Motor neuron (in vitro differentiated cells): ENCODE results near the gene SPEN. TPM values are rescaled to one million over a fixed set of nuclear protein-coding genes. Genes with fewer than 3 reads are reported as not detected.
"Not testable (repeated sequence)": the region's sequence is repeated elsewhere in the genome, so short reads cannot be mapped to it uniquely, and the experiment has no call there.

Experiments
- ATAC-seq, 8 experiments: fragments of 200-7000 bp; cut with Tn5 transposase; replicated peaks in 6 of 8; 2 replicates each; pipeline ENCODE4 v1.8.0; 2021; ENCODE audit warnings: mild to moderate bottlenecking in 8 of 8, moderate library complexity in 8 of 8
- H3K27ac ChIP-seq, 2 donors: fragments of 250-450 bp; sonication (Bioruptor Pico); 2 replicates each; pipeline ENCODE4 v1.9.0; 2021; ENCODE audit warnings: antibody characterized with exemption in 2 of 2, mild to moderate bottlenecking in 2 of 2, moderate library complexity in 1 of 2
- H3K4me1 ChIP-seq, 2 donors: fragments of 250-450 bp; sonication (Bioruptor Pico); replicated peaks in 1 of 2; 2 replicates each; pipeline ENCODE4 v1.6.1; 2021; ENCODE audit warnings: antibody characterized with exemption in 2 of 2, mild to moderate bottlenecking in 2 of 2, moderate library complexity in 1 of 2
- H3K4me3 ChIP-seq, 5 donors: fragments of 250-450 bp; sonication (Bioruptor Pico); 2 replicates each; pipeline ENCODE4 v1.9.0; 2021; ENCODE audit warnings: antibody characterized with exemption in 5 of 5, mild to moderate bottlenecking in 5 of 5, moderate library complexity in 4 of 5
- WGBS, 10 experiments: fragments of 450-650 bp; shearing (Covaris generic); methylation state at CpG; one replicate each; pipeline ENCODE4 v1.0.0; 2022; 5-methylcytosine and 5-hydroxymethylcytosine counted together
- in situ Hi-C, 9 experiments: fragments of 400-800 bp; cut with MboI; loops; one replicate each; pipeline ENCODE4 v1.15.0; 2021; ENCODE audit warnings: low sequenced_read_pairs in 9 of 9, low pct_unique_long_range_greater_than_20kb in 2 of 9; ENCODE audit not compliant: unreplicated experiment in 9 of 9
- total RNA-seq, 8 experiments: library from RNA; unstranded; fragments of 300-600 nt; gene quantifications; 2 replicates each; pipeline versions ENCODE4 v1.2.3 to v1.2.4, GENCODE V29; 2022

The SPEN gene
- total RNA-seq, 8 experiments from 2014 or later, result 10.0 to 69.9 (median 44.0) TPM

DNA sequence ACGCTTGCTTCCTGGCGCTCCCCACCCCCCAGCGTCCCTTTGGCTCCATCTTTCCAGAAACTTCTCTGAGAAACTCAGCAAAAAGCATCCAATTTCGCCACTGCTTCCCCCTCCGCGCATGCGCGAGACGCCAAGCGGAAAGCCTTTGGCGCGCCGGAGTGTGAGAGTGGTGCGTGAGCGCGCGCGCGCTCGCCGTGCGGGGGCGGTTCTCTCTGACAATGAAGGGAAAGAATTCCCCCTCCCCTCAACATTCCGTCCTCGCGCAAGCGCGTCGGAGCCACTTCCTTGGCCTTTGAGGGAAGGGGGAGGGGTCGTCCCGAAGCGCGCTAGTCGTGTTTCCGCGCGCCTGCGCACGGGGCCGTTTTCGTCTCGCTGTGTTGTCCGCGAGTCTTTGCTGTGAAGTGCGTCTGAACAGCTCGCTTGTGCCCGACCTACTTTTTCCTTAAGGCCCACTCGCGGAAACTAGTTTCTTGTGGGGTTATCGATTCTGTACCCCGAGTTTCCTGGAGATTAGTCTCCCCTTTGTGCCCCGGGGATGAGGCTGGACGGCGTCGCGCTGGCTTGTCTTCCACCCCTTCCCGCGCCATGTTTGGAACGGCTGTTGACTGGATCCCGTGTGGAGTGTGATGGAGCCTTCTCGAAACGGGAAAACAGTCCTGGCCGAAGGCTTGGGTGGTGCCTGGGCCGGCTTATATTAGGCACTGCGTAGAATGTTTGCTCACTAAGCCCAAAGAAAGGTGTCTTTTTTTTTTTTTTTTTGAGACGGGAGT is 11.6 kb upstream of the SPEN start:
- peak overlapping the region; percentile 60 to 71 (median 68) for H3K4me3 ChIP-seq
- peaks cover 7 to 16% of the 10 kb centered on the region in 2 donors for H3K4me1 ChIP-seq
- 0 to 69% (median 11%) methylated on average over 2 to 58 of the region's 66 CpGs; no CpG with 5 or more reads in 1 of the 10 experiments for WGBS, 10 experiments
- in situ Hi-C loops, result no loop called here
- peak overlapping the region; percentile 99 to 100 for H3K27ac ChIP-seq
- peak; percentile 63 to 77 (median 71) for ATAC-seq

DNA sequence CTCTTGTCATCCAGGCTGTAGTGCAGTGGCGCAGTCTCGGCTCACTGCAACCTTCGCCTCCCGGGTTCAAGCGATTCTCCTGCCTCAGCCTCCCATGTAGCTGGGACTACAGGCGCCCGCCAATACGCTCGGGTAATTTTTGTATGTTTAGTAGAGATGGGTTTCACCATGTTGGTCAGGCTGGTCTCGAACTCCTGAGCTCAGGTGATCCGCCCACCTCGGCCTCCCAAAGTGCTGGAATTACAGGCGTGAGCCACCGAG is 11.1 kb upstream of the SPEN start:
- WGBS, 10 experiments, result 71 to 100% (median 98%) methylated on average over 3 to 14 of the region's 14 CpGs; no CpG with 5 or more reads in 3 of the 10 experiments
- ATAC-seq, in situ Hi-C loops: not testable (repeated sequence)
- H3K4me3 ChIP-seq, result peak overlapping the region in 2 of 5 donors; percentile 34
- H3K27ac ChIP-seq, result peak overlapping the region; percentile 71 to 82
- peaks cover 7 to 16% of the 10 kb centered on the region in 2 donors for H3K4me1 ChIP-seq

DNA sequence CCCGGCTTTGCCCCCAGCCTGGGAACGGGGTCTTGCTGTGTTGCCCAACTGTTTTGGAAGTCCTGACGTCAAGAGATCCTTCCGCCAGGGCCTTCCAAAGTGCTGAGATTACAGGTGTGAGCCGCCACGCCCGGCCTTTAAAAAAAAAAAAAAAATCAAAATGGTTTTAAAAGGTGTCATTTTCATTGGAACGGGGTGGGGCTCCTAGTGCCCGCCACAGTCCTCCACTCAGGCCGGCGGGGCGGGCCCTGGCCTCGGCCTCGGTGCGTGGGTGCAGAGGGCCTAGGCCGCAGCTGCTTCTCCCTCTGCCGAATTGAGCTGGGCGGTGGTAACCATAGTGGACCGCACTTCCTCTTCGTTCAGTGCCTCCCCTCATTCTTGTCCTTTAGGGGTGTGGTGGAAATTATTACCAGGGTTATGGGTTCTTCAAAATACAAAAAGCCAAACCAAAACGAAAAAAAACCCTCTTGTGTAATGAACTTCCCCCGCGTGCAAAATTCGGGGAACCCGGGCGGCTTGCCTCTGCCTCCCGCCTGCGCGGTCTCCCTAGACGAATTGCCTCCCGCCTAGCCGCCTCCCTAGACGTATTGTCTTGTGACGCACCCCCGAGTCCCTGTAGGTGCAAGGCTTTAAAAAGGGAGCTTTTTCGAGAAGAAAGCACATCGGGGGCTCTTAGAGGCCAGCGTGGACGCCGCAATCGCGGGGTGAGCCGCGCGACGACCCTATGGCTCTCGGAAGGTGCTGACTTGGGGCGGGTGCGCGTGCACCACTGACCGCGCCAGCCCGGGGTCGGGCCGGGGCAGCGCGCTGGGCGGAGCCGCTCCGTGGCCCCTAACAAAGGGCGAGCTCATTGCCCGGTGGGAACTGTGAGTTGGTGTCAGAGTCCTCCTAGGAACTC is 10.5 kb upstream of the SPEN start:
- WGBS, 10 experiments, result 44 to 98% (median 90%) methylated on average over 6 to 36 of the region's 62 CpGs; no CpG with 5 or more reads in 4 of the 10 experiments
- peaks cover 7 to 15% of the 10 kb centered on the region in 2 donors for H3K4me1 ChIP-seq
- ATAC-seq, result no peak
- no peak overlapping the region for H3K4me3 ChIP-seq
- in situ Hi-C loops, result no loop called here
- no peak overlapping the region for H3K27ac ChIP-seq

DNA sequence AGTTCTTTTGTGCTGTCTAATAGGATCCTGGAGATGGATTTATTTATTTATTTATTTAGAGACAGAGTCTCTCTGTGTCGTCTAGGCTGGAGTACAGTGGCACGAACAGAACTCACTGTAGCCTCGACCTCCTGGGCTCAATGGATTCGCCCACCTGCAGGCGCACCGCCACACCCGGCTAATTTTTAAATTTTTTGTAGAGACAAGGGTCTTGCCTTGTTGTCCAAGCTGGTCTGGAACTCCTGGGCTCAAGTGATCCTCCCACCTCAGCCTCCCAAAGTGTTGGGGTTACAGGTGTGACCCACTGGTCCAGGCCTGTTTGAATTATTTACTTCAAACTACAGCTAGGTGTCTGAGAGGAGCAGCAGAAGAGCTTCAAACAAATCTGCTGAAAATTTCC is 9.6 kb upstream of the SPEN start:
- Histone ChIP-seq H3K4me1 (peaks cover 4 to 9% of the 10 kb centered on the region in 2 donors), H3K4me3 (no peak overlapping the region), H3K27ac (no peak overlapping the region)
- in situ Hi-C loops, result no loop called here
- 80 to 100% (median 94%) methylated on average over 4 to 7 of the region's 7 CpGs; no CpG with 5 or more reads in 3 of the 10 experiments for WGBS, 10 experiments
- no peak for ATAC-seq

DNA sequence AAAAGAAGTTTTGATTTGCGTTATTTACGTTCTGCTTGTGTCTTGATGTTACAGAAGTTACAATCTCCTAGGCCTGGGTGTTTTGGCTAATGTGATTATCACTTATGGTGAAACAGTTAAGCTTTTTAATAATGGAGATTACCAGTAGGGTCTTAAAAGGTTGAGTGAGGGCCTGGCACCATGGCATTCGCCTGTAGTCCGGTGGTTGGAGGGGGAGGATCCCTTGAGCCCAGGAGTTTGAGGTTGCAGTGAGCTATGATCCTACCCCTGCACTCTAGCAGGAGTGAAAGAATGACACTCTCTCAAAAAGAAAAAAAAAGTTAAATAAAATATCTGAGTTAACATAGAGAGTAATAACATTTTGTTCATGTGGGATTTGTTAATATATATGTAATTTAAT is 8.8 kb upstream of the SPEN start:
- no peak for ATAC-seq
- Histone ChIP-seq H3K4me1 (peaks cover 3 to 8% of the 10 kb centered on the region in 2 donors), H3K4me3 (no peak overlapping the region), H3K27ac (no peak overlapping the region)
- WGBS, 10 experiments, result 65 to 100% (median 94%) methylated on average over 1 to 4 of the region's 4 CpGs; no CpG with 5 or more reads in 2 of the 10 experiments
- in situ Hi-C loops, result no loop called here

DNA sequence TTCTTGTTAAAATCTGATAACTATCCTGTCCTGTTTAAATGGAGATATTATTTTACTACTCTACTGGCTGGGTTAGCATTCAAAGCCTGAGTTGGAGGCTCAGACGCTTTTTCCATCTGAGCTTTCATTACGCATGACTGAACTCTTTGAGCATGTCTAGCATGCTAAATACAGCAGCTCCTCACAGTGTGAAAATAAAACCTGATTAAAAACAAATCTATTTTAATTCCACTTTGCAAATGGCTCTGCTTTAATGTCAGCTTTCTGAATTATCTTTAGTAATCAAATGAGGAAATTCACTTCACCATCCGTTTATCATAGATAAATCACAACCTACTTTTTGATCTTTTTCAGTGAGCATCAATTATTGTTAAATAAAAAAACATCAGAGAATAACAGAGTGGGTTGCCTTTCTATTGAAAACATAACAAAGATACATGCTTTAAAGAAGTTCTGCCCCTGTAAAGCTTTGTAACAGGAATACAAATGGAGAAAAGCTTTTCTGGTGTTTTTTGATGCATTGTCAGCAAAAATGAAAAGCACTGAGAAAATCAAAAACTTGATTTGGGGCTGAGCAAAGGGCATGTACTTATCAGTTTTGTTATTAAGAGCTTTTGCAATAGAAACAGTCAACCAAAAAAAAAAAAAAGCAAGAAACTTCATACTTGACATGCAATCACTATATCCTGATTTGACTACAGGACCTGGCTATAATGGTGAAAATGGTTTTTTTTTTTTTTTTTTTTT is 3.5 kb upstream of the SPEN start:
- in situ Hi-C loops, result no loop called here
- peak overlapping the region in 1 of 5 donors; percentile 3 for H3K4me3 ChIP-seq
- no peak overlapping the region for H3K27ac ChIP-seq
- WGBS, 10 experiments, result 5 to 66% (median 14%) methylated on average over 1 to 3 of the region's 3 CpGs
- peaks cover 6 to 7% of the 10 kb centered on the region in 2 donors for H3K4me1 ChIP-seq
- peak in 2 of 8 experiments; percentile 2 to 8 for ATAC-seq

DNA sequence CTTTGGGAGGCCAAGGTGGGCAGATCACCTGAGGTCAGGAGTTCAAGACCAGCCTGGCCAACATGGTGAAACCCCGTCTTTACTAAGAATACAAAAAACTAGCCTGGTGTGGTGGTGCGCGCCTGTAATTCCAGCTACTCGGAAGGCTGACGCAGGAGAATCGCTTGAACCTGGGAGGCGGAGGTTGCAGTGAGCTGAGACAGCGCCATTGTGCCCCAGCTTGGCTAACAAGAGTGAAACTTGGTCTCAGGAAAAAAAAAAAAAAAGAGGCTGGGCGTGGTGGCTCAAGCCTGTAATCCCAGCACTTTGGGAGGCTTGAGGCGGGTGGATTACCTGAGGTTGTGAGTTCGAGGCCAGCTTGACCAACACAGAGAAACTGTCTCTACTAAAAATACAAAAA is 1.5 kb upstream of the SPEN start:
- H3K4me3 ChIP-seq, ATAC-seq, H3K27ac ChIP-seq, in situ Hi-C loops, H3K4me1 ChIP-seq: not testable (repeated sequence)
- 88 to 100% (median 96%) methylated on average over 1 to 11 of the region's 11 CpGs; no CpG with 5 or more reads in 3 of the 10 experiments for WGBS, 10 experiments

DNA sequence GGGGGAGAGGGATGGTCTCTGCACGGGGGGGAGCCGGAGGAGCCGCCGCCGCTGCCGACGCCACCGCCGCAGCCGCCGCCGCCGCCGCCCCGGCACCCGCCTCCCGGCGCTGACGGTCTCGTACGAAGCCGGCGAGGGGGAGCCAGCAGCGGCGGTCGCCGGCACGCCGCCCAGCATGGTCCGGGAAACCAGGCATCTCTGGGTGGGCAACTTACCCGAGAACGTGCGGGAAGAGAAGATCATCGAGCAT is 311 bp downstream of the SPEN start:
- WGBS, 10 experiments, result 0% methylated on average over 1 of the region's 34 CpGs; no CpG with 5 or more reads in 9 of the 10 experiments
- Histone ChIP-seq H3K4me3 (peak overlapping the region; percentile 60 to 88 (median 76)), H3K4me1 (peaks cover 15 to 22% of the 10 kb centered on the region in 2 donors), H3K27ac (peak overlapping the region; percentile 89 to 96)
- in situ Hi-C loops, result no loop called here
- ATAC-seq, result no peak

DNA sequence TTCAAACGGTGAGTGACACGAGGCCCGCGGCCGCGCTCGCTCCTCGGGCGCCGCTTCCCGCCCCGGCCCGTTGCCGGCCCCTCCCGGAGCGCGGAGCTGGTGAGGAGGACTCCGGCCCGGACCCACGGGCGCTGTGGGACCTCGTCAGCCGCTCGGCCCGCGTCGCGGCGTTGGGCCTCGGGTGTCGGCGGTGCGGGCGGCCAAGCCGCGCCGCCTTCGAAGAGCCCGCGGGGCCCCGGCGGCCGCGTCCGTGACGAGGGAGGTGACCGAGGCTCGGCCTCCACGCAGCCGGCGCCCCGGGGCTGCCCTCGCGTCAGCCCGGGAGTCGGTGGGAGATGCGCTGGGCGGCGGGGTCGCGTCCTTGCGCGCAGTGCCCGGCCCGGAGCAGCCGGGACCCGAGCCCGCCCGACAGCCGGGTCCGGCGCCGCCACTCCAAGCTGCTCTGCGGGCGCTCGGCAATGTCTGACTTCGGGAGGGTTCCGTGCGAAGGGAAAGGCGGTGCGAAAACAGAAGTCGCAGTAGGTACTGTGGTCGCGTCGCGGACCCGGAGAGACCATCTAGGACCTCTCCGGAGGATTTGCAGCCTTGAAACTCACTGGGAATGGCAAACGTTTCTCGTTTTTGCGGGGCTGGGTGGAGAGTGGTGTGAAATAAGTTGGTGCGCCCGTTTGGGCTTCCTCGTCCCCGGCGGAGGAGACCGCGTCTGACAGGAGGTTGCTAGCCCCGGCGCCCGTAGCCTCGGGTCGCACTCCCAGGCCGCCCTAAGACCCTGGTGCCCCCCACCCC is 829 bp downstream of the SPEN start:
- WGBS, 10 experiments, result 0 to 2% (median 0%) methylated on average over 1 to 30 of the region's 104 CpGs; no CpG with 5 or more reads in 3 of the 10 experiments

DNA sequence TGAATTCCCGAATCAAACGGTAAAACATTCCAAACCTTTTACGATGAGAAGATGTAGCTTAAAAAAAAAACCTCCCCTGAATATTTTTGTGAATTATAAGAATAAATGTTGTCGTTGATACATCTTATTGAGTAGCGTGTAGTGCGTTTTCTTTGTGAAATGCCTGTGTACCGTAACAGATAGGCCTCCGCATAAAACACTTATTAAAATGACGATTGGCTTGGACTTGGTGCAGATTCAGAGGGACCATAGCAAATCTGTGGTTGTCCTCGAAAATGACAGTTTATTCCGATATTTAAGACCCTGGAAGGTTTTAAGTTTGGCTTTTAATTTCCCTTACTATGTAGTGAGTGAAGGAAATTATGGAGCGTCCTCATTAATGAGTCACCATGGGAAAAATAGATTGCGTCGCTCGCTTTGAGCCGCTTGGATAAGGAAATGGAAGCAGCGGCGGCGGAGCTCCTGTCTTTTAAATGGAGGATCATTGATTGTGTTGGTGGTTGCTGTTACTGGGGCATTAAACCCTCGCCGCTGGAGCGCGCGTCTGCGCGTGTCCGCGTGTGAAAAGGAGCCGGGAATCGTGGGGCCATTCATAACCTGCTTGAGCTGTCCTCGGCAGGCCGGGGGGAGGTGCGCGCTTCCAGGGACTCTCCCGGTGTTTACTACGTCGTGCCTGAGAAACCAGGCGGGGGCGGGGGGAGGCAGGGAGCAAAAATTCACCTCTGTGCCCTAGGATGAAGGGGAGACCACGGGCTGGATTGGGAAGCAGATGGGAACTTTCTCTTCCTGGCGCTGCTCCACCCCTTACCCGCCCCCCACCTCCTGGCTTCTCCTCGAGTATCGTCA is 1.6 kb downstream of the SPEN start:
- in situ Hi-C loops, result no loop called here
- Histone ChIP-seq H3K27ac (peak overlapping the region; percentile 89 to 96), H3K4me1 (peaks cover 11 to 18% of the 10 kb centered on the region in 2 donors), H3K4me3 (peak overlapping the region; percentile 60 to 88 (median 76))
- 0 to 5% (median 1%) methylated on average over 1 to 28 of the region's 44 CpGs; no CpG with 5 or more reads in 1 of the 10 experiments for WGBS, 10 experiments
- peak; percentile 22 to 56 (median 53) for ATAC-seq

More for the DNA sequence above, 829 bp downstream of the SPEN start:
- ATAC-seq, result peak in 7 of 8 experiments; percentile 1 to 14 (median 5)
- H3K27ac ChIP-seq, result peak overlapping the region; percentile 89 to 96
- H3K4me3 ChIP-seq, result peak overlapping the region; percentile 60 to 88 (median 76)
- in situ Hi-C loops, result no loop called here
- peaks cover 15 to 24% of the 10 kb centered on the region in 2 donors for H3K4me1 ChIP-seq

DNA sequence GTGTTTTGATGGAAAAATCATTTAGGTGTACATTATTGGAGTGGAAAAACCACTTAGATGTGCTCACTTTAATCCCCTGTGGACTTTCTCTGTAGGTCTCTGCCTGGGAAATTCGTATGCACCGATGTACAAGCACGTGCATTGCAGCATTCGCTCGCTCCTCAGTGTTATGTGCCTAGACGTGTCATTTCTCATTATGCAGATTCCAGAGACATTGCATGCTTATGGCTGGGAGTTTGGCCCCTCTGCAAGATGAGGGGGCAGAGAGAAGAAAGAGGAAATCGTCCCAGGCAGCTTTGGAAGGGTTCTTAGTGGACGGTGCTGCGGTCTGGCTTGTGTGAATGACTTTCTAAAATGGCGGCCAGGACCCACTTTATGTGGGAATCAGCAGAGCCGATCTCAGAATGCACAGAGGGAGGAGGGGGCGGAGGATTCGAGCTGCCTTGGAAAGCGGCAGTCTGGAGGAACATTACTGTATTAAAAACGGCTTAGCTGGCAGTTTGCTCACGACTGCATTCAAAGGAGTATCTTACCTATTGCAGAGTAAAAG is 2.3 kb downstream of the SPEN start:
- H3K4me3 ChIP-seq, result peak overlapping the region; percentile 60 to 88 (median 76)
- ATAC-seq, result peak; percentile 1 to 36 (median 28)
- 0 to 10% (median 1%) methylated on average over 3 to 15 of the region's 16 CpGs for WGBS, 10 experiments
- in situ Hi-C loops, result no loop called here
- H3K4me1 ChIP-seq, result peaks cover 9 to 17% of the 10 kb centered on the region in 2 donors
- peak overlapping the region; percentile 89 to 96 for H3K27ac ChIP-seq
